BJ (cell line): ENCODE results near the gene B4GALT1. TPM values are rescaled to one million over a fixed set of nuclear protein-coding genes. Genes with fewer than 3 reads are reported as not detected.

ENCODE experiments used
- CTCF ChIA-PET: fragments of 350-600 bp; formaldehyde crosslinking; extraction: SDS; loops from one replicate; lab custom pipeline; 2021; ENCODE audit warnings: antibody characterized with exemption, inconsistent platforms; lab: Yijun Ruan, JAX
- POLR2A ChIA-PET: fragments of 300-600 bp; sonication (Branson Sonifier 250); formaldehyde crosslinking; extraction: SDS; loops from one replicate; lab custom pipeline; 2021; ENCODE audit warnings: antibody characterized with exemption; lab: Charles Lee
- DNase-seq: peaks from one replicate; pipeline ENCODE4 v3.0.0-alpha.2; 2011; ENCODE audit warnings: low read depth
- H3K27me3 ChIP-seq: 2 replicates; pipeline ENCODE4 v1.6.0; 2011; ENCODE audit warnings: low read length; ENCODE audit not compliant: control insufficient read depth, insufficient read depth
- H3K36me3 ChIP-seq: 2 replicates; pipeline ENCODE4 v1.5.1; 2011; ENCODE audit warnings: low read length; ENCODE audit not compliant: control insufficient read depth, insufficient read depth
- H3K4me3 ChIP-seq: 2 replicates; pipeline ENCODE4 v1.5.1; 2011; ENCODE audit warnings: low read depth, mild to moderate bottlenecking, control low read depth, low read length
- polyA plus RNA-seq: library from polyadenylated mRNA; depleted of rRNA; stranded (reverse); fragments of >200 nt; gene quantifications from 2 replicates; pipeline ENCODE4 v1.2.3, GENCODE V29; 2011
- TF ChIP-seq, protein P1 (sequence below): IDR thresholded peaks from 2 replicates; pipeline ENCODE4 v1.5.1; 2011; ENCODE audit warnings: low read depth, mild to moderate bottlenecking, control low read depth, inconsistent platforms, low read length, moderate library complexity; ENCODE audit not compliant: insufficient read depth

The B4GALT1 gene
- polyA plus RNA-seq, 1 experiment: 85.6 TPM

DNA sequence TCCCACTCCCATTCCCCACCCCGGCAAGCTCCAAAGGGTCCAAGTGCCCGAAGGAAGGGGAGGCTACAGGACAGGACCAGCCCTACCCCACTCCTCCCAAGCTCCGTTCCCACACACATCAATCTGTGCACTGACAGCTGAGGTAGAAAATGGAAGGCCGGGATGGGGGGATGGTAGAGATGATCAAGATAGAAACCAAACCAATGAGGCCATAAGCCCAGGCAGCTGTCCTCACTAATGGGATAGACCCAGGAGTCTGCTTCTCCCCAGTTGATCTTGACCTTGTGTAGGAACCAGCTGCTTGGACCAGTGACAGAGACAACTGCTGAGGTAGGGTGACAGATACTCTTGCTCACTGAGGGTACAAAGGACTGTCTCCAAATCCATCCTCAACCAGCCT lies 38.6 kb downstream of the B4GALT1 start:
- ChIA-PET CTCF (no interaction called here), POLR2A (no interaction called here)
- H3K36me3 ChIP-seq: peaks cover 30% of the 10 kb centered on the region

DNA sequence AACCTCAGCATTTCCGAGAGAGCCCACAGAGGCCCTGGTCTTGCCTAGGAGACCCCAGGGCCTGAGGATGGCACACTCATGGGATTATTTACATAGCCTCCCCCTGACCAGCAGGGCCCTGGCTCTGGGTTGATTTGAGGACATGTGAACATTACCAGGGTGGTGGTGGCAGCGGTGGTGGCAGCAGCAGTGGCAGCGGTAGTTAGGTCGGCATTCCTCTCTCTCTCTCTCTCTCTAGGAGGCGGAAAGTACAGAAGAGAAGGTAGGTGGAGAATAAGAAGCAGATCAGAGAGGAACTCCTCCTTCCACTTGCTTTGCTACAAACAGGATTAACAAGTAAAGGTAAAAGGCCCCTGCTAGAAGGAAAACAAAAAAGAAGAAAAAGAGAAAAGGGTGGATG lies 39.3 kb downstream of the B4GALT1 start:
- H3K4me3 ChIP-seq: no peak overlapping the region
- POLR2A ChIA-PET: no interaction called here
- H3K27me3 ChIP-seq: no peaks in the 10 kb centered on the region
- CTCF ChIA-PET: interaction anchor here (0.8 kb wide), 1 partner anchor 18 kb away, joined by 7 read pairs; no protein-coding TSS in a partner anchor
- TF ChIP-seq, protein P1, sequence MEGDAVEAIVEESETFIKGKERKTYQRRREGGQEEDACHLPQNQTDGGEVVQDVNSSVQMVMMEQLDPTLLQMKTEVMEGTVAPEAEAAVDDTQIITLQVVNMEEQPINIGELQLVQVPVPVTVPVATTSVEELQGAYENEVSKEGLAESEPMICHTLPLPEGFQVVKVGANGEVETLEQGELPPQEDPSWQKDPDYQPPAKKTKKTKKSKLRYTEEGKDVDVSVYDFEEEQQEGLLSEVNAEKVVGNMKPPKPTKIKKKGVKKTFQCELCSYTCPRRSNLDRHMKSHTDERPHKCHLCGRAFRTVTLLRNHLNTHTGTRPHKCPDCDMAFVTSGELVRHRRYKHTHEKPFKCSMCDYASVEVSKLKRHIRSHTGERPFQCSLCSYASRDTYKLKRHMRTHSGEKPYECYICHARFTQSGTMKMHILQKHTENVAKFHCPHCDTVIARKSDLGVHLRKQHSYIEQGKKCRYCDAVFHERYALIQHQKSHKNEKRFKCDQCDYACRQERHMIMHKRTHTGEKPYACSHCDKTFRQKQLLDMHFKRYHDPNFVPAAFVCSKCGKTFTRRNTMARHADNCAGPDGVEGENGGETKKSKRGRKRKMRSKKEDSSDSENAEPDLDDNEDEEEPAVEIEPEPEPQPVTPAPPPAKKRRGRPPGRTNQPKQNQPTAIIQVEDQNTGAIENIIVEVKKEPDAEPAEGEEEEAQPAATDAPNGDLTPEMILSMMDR: no peak
- DNase-seq: no peak
- peaks cover 27% of the 10 kb centered on the region for H3K36me3 ChIP-seq

More for the DNA sequence above, 38.6 kb downstream of the B4GALT1 start:
- Histone ChIP-seq H3K27me3 (no peaks in the 10 kb centered on the region), H3K4me3 (no peak overlapping the region)
- TF ChIP-seq, protein P1: no peak
- DNase-seq: no peak

DNA sequence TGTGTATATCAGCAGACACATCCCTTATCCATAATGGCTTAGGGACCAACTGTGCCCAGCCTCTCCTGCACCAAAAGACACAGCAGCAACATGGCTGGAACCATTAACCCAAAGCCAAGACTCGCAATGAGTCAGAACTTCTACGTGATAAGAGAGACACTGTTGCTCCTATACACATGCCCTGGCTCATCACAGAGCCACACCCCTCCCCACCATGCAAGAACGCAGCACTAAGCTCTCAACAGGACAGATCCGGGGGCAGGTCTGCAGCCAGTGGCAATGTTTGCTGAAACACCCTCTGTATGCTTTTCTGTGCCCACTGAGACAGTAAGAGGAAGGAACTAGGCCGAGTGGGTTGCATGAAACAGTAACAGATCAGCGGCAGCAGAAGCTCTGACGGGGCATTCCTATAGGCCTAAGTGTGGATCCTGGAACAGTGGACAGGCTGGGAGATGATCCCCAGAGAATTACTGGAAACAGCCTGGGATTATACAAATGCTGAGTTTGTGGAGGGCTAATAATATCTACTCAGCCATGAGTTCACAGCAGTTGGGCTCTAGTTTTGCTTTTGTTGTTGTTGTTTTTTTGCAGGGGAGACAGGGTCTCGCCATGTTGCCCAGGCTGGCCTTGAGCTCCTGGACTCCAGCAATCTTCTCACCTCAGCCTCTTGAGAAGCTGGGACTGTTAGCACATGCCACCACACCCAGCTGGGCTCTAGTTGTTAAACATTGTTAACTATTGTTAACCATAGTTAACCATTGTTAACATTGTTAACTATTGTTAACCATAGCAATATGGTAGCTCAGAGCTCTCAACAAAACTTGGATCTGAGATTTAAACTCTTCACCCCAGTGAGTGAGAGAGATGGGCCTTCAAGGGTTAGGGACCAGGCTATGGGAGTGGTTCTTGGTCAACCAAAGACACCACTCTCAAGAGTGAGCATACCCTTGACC lies 41.0 kb downstream of the B4GALT1 start:
- ChIA-PET POLR2A (no interaction called here), CTCF (interaction anchor here (0.6 to 1.8 kb wide), 3 partner anchors 9 to 1302 kb away, joined by 4 to 5 read pairs (median 5); no protein-coding TSS in a partner anchor)
- no peak overlapping the region for H3K4me3 ChIP-seq
- H3K27me3 ChIP-seq: no peaks in the 10 kb centered on the region
- TF ChIP-seq, protein P1: no peak
- no peak for DNase-seq
- H3K36me3 ChIP-seq: peaks cover 27% of the 10 kb centered on the region

DNA sequence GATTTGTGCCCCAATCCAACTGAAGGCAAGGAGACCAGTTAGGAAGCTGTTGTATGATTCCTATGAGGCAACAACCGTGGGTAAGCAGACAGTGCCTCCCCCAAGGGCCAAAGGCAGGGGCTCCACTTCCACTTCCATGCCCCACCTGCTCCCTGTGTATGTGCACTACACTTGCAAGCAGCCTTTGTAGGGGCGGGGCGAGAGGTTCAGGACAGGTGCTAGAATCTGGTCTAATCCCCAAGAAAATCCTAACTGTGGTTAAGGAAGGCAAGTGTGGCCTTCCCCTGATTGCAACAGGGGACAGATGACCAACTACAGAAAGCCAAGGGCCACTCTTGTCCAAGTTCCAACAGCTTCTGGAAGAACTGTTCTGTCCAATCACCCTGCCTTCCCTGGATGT lies 41.7 kb downstream of the B4GALT1 start:
- CTCF ChIA-PET: interaction anchor here (1.2 to 1.8 kb wide), 2 partner anchors 8 to 14 kb away, joined by 5 read pairs; no protein-coding TSS in a partner anchor
- TF ChIP-seq, protein P1: no peak

DNA sequence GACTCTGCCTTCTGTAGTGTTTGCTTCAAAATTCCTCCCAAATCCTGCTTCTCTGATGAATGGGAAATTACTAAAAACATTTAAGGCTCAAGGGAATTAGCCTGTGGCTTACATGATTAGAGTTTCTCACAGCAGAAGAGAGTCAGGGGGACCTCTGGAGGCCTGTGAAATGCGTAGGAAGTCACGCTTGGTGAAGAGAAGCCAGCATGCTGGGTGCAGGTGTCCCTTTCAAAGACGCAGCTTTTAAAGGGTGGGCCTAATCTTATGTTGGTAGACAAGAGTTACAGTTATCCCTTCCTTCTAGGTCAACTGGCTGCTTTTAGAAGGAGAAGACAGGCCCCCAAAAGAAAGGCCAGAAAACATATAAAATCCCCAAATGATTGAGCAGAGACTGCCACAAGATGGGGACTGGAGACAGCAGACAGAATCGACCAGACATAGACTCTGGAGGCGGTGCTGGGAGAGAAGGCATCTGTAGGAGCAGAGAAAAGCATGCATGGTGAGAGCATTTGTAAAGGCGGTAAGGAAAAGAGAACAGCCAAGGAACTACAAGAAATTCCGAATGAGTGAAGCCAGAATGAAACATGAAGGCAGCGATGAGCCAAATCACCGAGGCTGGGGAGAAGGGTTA lies 42.3 kb downstream of the B4GALT1 start:
- Histone ChIP-seq H3K36me3 (peaks cover 20% of the 10 kb centered on the region), H3K4me3 (no peak overlapping the region), H3K27me3 (no peaks in the 10 kb centered on the region)
- ChIA-PET CTCF (interaction anchor here (1.8 kb wide), 1 partner anchor 15 kb away, joined by 5 read pairs; no protein-coding TSS in a partner anchor), POLR2A (no interaction called here)
- no peak for DNase-seq
- TF ChIP-seq, protein P1: no peak

More for the DNA sequence above, 41.7 kb downstream of the B4GALT1 start:
- Histone ChIP-seq H3K36me3 (peaks cover 23% of the 10 kb centered on the region), H3K4me3 (no peak overlapping the region), H3K27me3 (no peaks in the 10 kb centered on the region)
- DNase-seq: no peak
- POLR2A ChIA-PET: no interaction called here
